GM12864 (cell line): ENCODE results near the gene IFT57.
A peak's percentile ranks its signal among the peaks of the same experiment; 100 is the strongest.

Source experiments
- DNase-seq: peaks from one replicate; pipeline ENCODE4 v3.0.0-alpha.2; 2011; ENCODE audit warnings: low read depth
- H3K4me3 ChIP-seq: 2 replicates; pipeline ENCODE4 v1.5.1; 2011; ENCODE audit warnings: mild to moderate bottlenecking, low read depth, low read length, control low read depth
- CTCF ChIP-seq: IDR thresholded peaks from 2 replicates; pipeline ENCODE4 v1.5.1; 2011; ENCODE audit warnings: low read depth, mild to moderate bottlenecking, moderate library complexity, low read length, control low read depth, inconsistent platforms; ENCODE audit errors: missing control alignments

The IFT57 gene

DNA sequence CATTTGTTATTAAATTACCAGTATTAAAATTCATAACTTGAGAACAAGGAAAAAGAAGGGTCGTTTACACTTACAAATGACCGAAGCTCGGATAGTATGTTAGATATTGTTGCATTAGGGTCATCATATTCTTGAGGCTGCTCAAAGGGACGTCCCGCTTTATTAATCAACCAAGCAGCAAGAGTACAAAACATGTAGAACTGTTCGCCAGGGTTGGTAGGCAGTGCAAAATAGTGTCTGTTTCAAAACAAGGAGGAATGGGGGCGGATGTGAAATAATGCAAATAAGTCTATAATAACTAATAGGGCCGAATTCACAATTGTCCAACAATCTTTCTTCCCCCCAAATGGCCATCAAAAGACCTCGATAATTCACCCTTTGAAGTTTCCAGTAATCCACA lies 2.9 kb downstream of the IFT57 start:
- no peak for TF ChIP-seq CTCF
- DNase-seq, result no peak
- no peak overlapping the region for H3K4me3 ChIP-seq

GRCh38 chr3:108218811-108219210 lies 3.4 kb downstream of the IFT57 start:
- H3K4me3 ChIP-seq, result no peak overlapping the region
- no peak for DNase-seq
- TF ChIP-seq CTCF, result no peak

- DNase-seq, result no peak
- TF ChIP-seq CTCF, result no peak
- no peak overlapping the region for H3K4me3 ChIP-seq
Observed at GRCh38 chr3:108215871-108216270, 6.4 kb downstream of the IFT57 start.

DNA sequence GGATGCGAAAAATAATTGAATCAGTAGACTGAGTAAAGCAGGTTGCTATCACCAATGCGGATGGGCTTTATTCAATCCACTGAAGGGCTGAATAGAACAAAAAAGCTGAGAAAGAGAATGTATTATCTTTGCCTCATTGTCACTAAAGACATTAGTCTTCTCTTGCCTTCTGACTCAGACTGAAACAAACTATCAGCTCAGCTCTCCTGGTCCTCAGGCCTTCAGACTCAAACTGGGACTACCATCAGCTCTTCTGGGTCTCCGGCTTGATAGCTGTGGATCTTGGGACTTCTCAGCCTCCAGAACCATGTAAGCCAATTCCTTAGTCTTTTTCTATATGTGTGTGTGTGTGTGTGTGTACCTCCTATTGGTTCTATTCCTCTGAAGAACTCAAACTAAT lies 12.6 kb downstream of the IFT57 start:
- no peak for TF ChIP-seq CTCF
- no peak for DNase-seq
- H3K4me3 ChIP-seq, result no peak overlapping the region

DNA sequence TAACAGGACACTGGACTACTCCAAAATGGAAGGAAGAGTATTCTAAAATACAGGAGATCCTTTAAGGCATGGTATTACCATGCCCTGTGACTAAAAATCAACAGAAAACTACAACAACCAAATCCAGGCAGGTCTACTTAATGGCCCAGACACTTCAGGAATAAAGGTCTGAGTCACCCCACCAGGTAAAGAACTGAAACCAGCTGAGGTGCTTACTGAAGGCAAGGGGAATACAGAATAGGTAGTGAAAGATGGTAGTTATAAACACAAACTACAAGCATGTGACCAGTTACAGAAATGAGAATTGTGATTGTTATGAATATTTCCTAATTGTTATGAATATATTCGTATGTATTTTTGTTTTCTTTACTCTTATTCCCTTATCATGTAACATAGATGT lies 13.4 kb downstream of the IFT57 start:
- H3K4me3 ChIP-seq, result no peak overlapping the region
- peak; percentile 60 for DNase-seq
- TF ChIP-seq CTCF, result no peak

DNA sequence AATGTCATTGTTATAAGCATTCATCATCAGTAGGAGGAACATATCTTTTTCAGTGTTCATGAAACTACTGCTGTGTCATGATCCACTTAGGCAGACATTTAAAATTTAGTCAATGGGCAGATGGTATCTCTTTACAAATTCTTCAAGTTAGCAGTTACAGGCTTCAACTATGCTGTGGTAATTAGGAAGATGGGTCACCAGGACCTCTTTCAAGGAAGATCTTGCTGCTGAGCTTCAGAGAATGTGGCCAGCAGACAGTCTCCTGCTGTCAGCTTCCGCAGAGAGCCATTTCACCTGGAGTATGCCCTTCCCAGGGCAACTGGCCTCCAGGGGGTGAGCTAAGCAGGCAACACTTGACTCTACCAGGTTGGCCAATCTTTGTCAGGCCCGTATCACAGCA lies 19.4 kb downstream of the IFT57 start:
- H3K4me3 ChIP-seq, result no peak overlapping the region
- no peak for DNase-seq
- no peak for TF ChIP-seq CTCF

GRCh38 chr3:108202080-108202479 lies 20.1 kb downstream of the IFT57 start:
- H3K4me3 ChIP-seq, result no peak overlapping the region
- TF ChIP-seq CTCF, result no peak
- DNase-seq, result no peak
